Fibroblast of lung (primary cell): ENCODE measurements around the gene NUDT19. TPM values are rescaled to one million over a fixed set of nuclear protein-coding genes. Genes with fewer than 3 reads are reported as not detected.

ENCODE experiments used
- DNase-seq, 2 donors: peaks; one replicate each; pipeline versions ENCODE4 v3.0.0 to v3.0.0-alpha.2; 2010; ENCODE audit warnings: low read depth in 2 of 2
- H2AFZ ChIP-seq: 2 replicates; pipeline ENCODE4 v1.5.1; 2012; ENCODE audit warnings: low read length, control low read depth, inconsistent platforms
- H3K27ac ChIP-seq: 2 replicates; pipeline ENCODE4 v1.5.1; 2011; ENCODE audit warnings: low read length, control low read depth; ENCODE audit not compliant: insufficient read depth
- H3K27me3 ChIP-seq: 2 replicates; pipeline ENCODE4 v1.5.1; 2011; ENCODE audit warnings: mild to moderate bottlenecking, low read length; ENCODE audit not compliant: control insufficient read depth, insufficient read depth
- H3K36me3 ChIP-seq: 2 replicates; pipeline ENCODE4 v1.5.1; 2011; ENCODE audit warnings: low read length; ENCODE audit not compliant: control insufficient read depth, insufficient read depth
- H3K4me1 ChIP-seq: 2 replicates; pipeline ENCODE4 v1.5.1; 2011; ENCODE audit warnings: low read length; ENCODE audit not compliant: control insufficient read depth, insufficient read depth; ENCODE audit errors: extremely low read depth
- H3K4me2 ChIP-seq: 2 replicates; pipeline ENCODE4 v1.5.1; 2011; ENCODE audit warnings: low read length, control low read depth; ENCODE audit not compliant: insufficient read depth; ENCODE audit errors: extremely low read depth
- H3K4me3 ChIP-seq, 4 experiments: fragments of 200-600 bp in 1 of 4; sonication (generic) in 1 of 4; replicated peaks in 1 of 4; 2 replicates each; pipeline ENCODE4 v1.5.1; 2011 to 2016; ENCODE audit warnings: low read length in 4 of 4, low read depth in 3 of 4, mild to moderate bottlenecking in 3 of 4, control low read depth in 2 of 4, inconsistent platforms in 1 of 4, mixed read lengths in 1 of 4; ENCODE audit not compliant: insufficient read depth in 1 of 4; ENCODE audit errors: control extremely low read depth in 1 of 4
- H3K79me2 ChIP-seq: 2 replicates; pipeline ENCODE4 v1.5.1; 2012; ENCODE audit warnings: mild to moderate bottlenecking, low read length, inconsistent platforms; ENCODE audit not compliant: control insufficient read depth, insufficient read depth
- H3K9ac ChIP-seq: 2 replicates; pipeline ENCODE4 v1.5.1; 2011; ENCODE audit warnings: mild to moderate bottlenecking, low read length, control low read depth; ENCODE audit not compliant: insufficient read depth
- H3K9me3 ChIP-seq: 2 replicates; pipeline ENCODE4 v1.5.1; 2012; ENCODE audit warnings: low read depth, low read length; ENCODE audit not compliant: control insufficient read depth, insufficient read depth
- H4K20me1 ChIP-seq: 2 replicates; pipeline ENCODE4 v1.5.1; 2011; ENCODE audit warnings: low read length; ENCODE audit not compliant: control insufficient read depth, insufficient read depth; ENCODE audit errors: extremely low read depth
- CTCF ChIP-seq, 2 donors: IDR thresholded peaks in 1 of 2; conservative IDR thresholded peaks in 1 of 2; 1 replicate in 1 of 2; 2 replicates in 1 of 2; pipeline ENCODE4 v1.5.1; 2011 to 2012; ENCODE audit warnings: low read length in 2 of 2, control low read depth in 1 of 2, inconsistent platforms in 1 of 2, low read depth in 1 of 2, mild to moderate bottlenecking in 1 of 2
- EZH2 ChIP-seq: IDR thresholded peaks from 2 replicates; pipeline ENCODE4 v1.5.1; 2012; ENCODE audit warnings: low read length, control low read depth, mild to moderate bottlenecking; ENCODE audit errors: missing control alignments
- polyA plus RNA-seq, 2 donors: library from polyadenylated mRNA; depleted of rRNA in 1 of 2; stranded (reverse) in 1 of 2; unstranded in 1 of 2; fragments of >200 nt; gene quantifications; 2 replicates each; pipeline ENCODE4 v1.2.1, GENCODE V29; 2011 to 2012; ENCODE audit warnings: missing spikeins in 1 of 2
- total RNA-seq: library from RNA; depleted of rRNA; stranded (reverse); fragments of >200 nt; gene quantifications from 2 replicates; pipeline ENCODE4 v1.2.1, GENCODE V29; 2014

NUDT19 gene
- total and polyA plus RNA-seq, 2 donors (not counting 1 experiment from before 2014, with no cell fraction given): 7.8 to 8.2 TPM

- H2AFZ ChIP-seq: no peak overlapping the region
- H3K4me2 ChIP-seq: peak overlapping the region; percentile 11
- H3K36me3 ChIP-seq: no peaks in the 10 kb centered on the region
- no peaks in the 10 kb centered on the region for H4K20me1 ChIP-seq
- peak overlapping the region in 2 of 4 experiments; percentile 52 to 94 for H3K4me3 ChIP-seq
- H3K79me2 ChIP-seq: peaks cover 38% of the 10 kb centered on the region
- H3K4me1 ChIP-seq: no peaks in the 10 kb centered on the region
- no peak overlapping the region for H3K27ac ChIP-seq
- no peak overlapping the region for H3K9ac ChIP-seq
- no peak for TF ChIP-seq CTCF (conservative IDR thresholded peaks at IDR 0.05 in 1 of 2, IDR thresholded peaks at IDR 0.05 in 1 of 2; ENCODE audit: low read depth in 1 of 2, low read length in 2 of 2)
- no peak for TF ChIP-seq EZH2
- H3K9me3 ChIP-seq: no peaks in the 10 kb centered on the region
- DNase-seq: no peak
- H3K27me3 ChIP-seq: peaks cover 23% of the 10 kb centered on the region
Measured at GRCh38 chr19:32673573-32673972, 18.0 kb upstream of the NUDT19 start.

GRCh38 chr19:32674153-32674930 lies 17.3 kb upstream of the NUDT19 start:
- Histone ChIP-seq H2AFZ (peak overlapping the region; percentile 98), H3K27me3 (peaks cover 24% of the 10 kb centered on the region), H3K36me3 (no peaks in the 10 kb centered on the region), H3K9ac (peak overlapping the region; percentile 72), H3K4me1 (no peaks in the 10 kb centered on the region), H3K9me3 (no peaks in the 10 kb centered on the region), H4K20me1 (no peaks in the 10 kb centered on the region), H3K4me3 (peak overlapping the region; percentile 52 to 94 (median 88)), H3K4me2 (peak overlapping the region; percentile 93), H3K27ac (peak overlapping the region; percentile 63), H3K79me2 (peaks cover 35% of the 10 kb centered on the region)
- no peak for DNase-seq
- TF ChIP-seq EZH2 (no peak), CTCF (conservative IDR thresholded peaks at IDR 0.05 in 1 of 2, IDR thresholded peaks at IDR 0.05 in 1 of 2; ENCODE audit: low read depth in 1 of 2, low read length in 2 of 2) (no peak)

- Histone ChIP-seq H3K9ac (peak within 1 kb of the TSS; percentile 72), H2AFZ (peak within 1 kb of the TSS; percentile 98), H4K20me1 (no peaks in the 10 kb centered on the region), H3K36me3 (no peaks in the 10 kb centered on the region), H3K27me3 (peaks cover 24% of the 10 kb centered on the region), H3K9me3 (no peaks in the 10 kb centered on the region), H3K27ac (peak within 1 kb of the TSS; percentile 71), H3K4me3 (peak within 1 kb of the TSS; percentile 83 to 94 (median 88)), H3K4me2 (peak within 1 kb of the TSS; percentile 93), H3K4me1 (no peaks in the 10 kb centered on the region), H3K79me2 (peaks cover 31% of the 10 kb centered on the region)
- peak; percentile 93 to 97 for DNase-seq
- TF ChIP-seq EZH2 (no peak), CTCF (conservative IDR thresholded peaks at IDR 0.05 in 1 of 2, IDR thresholded peaks at IDR 0.05 in 1 of 2; ENCODE audit: low read depth in 1 of 2, low read length in 2 of 2) (no peak)
Measured at GRCh38 chr19:32674931-32675719, 16.5 kb upstream of the NUDT19 start, which contains the start of gene ANKRD27. ANKRD27 (minus strand) TSS chr19:32675180; CDS start chr19:32659015, 16,165 bp downstream.
